Endothelial cell of umbilical vein (primary cell): ENCODE measurements around the gene TNS1. TPM values are rescaled to one million over a fixed set of nuclear protein-coding genes. Genes with fewer than 3 reads are reported as not detected.

ENCODE experiments used
- BruUV-seq: library from RNA; stranded (reverse); fragments of 400-500 nt; replicated peaks from 2 replicates; lab custom pipeline; 2021; lab: Mats Ljungman, UMichigan
- CTCF ChIA-PET: fragments of 300-600, 350-600 bp; sonication (Branson Sonifier 250); formaldehyde crosslinking; loops from one replicate; lab custom pipeline; 2021; ENCODE audit warnings: antibody characterized with exemption, inconsistent platforms; lab: Charles Lee
- POLR2A ChIA-PET: fragments of 300-600, 350-600 bp; sonication (Branson Sonifier 250); formaldehyde crosslinking; loops from one replicate; lab custom pipeline; 2021; ENCODE audit warnings: antibody characterized with exemption, inconsistent platforms; lab: Charles Lee
- DNase-seq: peaks from one replicate; pipeline ENCODE4 v3.0.0-alpha.2; 2011; ENCODE audit warnings: low read depth, low spot score
- FAIRE-seq: peaks from 2 replicates; lab custom pipeline; 2011; peaks lifted over from hg19 to GRCh38; lab: Jason Lieb, UNC
- H2AFZ ChIP-seq: 2 replicates; pipeline ENCODE4 v1.6.0; 2012; ENCODE audit warnings: low read depth, low read length, control low read depth, inconsistent platforms
- H3K27ac ChIP-seq: 2 replicates; pipeline ENCODE4 v1.5.1; 2011; ENCODE audit warnings: low read depth, mild to moderate bottlenecking, control low read depth, low read length, moderate library complexity; ENCODE audit not compliant: insufficient read depth
- H3K27me3 ChIP-seq, 2 experiments: 2 replicates each; pipeline versions ENCODE4 v1.6.0 to v1.6.1; 2011; ENCODE audit warnings: low read length in 2 of 2, mixed read lengths in 1 of 2; ENCODE audit not compliant: control insufficient read depth in 2 of 2, insufficient read depth in 2 of 2
- H3K36me3 ChIP-seq, 2 experiments: 2 replicates in 1 of 2; 3 replicates in 1 of 2; pipeline ENCODE4 v1.5.1; 2011; ENCODE audit warnings: low read length in 2 of 2, mild to moderate bottlenecking in 1 of 2, moderate library complexity in 1 of 2; ENCODE audit not compliant: control insufficient read depth in 2 of 2, insufficient read depth in 2 of 2; ENCODE audit errors: extremely low read depth in 1 of 2
- H3K4me1 ChIP-seq: 3 replicates; pipeline ENCODE4 v1.5.1; 2011; ENCODE audit warnings: mild to moderate bottlenecking, low read length; ENCODE audit not compliant: control insufficient read depth, insufficient read depth; ENCODE audit errors: extremely low read depth
- H3K4me2 ChIP-seq: 2 replicates; pipeline ENCODE4 v1.6.1; 2011; ENCODE audit warnings: low read length, control low read depth, mixed read lengths; ENCODE audit not compliant: insufficient read depth
- H3K4me3 ChIP-seq, 3 experiments: fragments of 200-600 bp in 1 of 3; sonication (generic), shearing (Covaris generic) in 1 of 3; replicated peaks in 1 of 3; 2 replicates each; pipeline ENCODE4 v1.5.1; 2011 to 2016; ENCODE audit warnings: control low read depth in 3 of 3, low read length in 3 of 3, mild to moderate bottlenecking in 2 of 3, inconsistent platforms in 1 of 3, low read depth in 1 of 3, moderate library complexity in 1 of 3; ENCODE audit not compliant: insufficient read depth in 1 of 3
- H3K79me2 ChIP-seq: 2 replicates; pipeline ENCODE4 v1.6.0; 2012; ENCODE audit warnings: low read length, inconsistent platforms; ENCODE audit not compliant: control insufficient read depth, insufficient read depth
- H3K9ac ChIP-seq: replicated peaks from 2 replicates; pipeline ENCODE3; 2011; ENCODE audit warnings: low read length, control low read depth; ENCODE audit not compliant: insufficient read depth; ENCODE audit errors: extremely low read depth
- H3K9me1 ChIP-seq: replicated peaks from 3 replicates; pipeline ENCODE4 v1.6.0; 2011; ENCODE audit warnings: mild to moderate bottlenecking, low read length; ENCODE audit not compliant: control insufficient read depth, insufficient read depth; ENCODE audit errors: extremely low read depth
- H3K9me3 ChIP-seq: replicated peaks from 2 replicates; pipeline ENCODE4 v1.5.1; 2012; ENCODE audit warnings: low read length, inconsistent platforms; ENCODE audit not compliant: control insufficient read depth, insufficient read depth
- H4K20me1 ChIP-seq: replicated peaks from 2 replicates; pipeline ENCODE3; 2011; ENCODE audit warnings: mild to moderate bottlenecking, low read length; ENCODE audit not compliant: control insufficient read depth, insufficient read depth; ENCODE audit errors: extremely low read depth
- EZH2 ChIP-seq: IDR thresholded peaks from 2 replicates; pipeline ENCODE4 v1.6.1; 2012; ENCODE audit warnings: borderline replicate concordance, low read depth, mild to moderate bottlenecking, moderate library complexity, low read length, inconsistent platforms; ENCODE audit not compliant: severe bottlenecking
- FOS ChIP-seq: IDR thresholded peaks from 2 replicates; pipeline ENCODE4 v1.6.1; 2011; ENCODE audit warnings: mild to moderate bottlenecking, low read length, moderate library complexity, borderline replicate concordance; ENCODE audit not compliant: insufficient read depth
- GATA2 ChIP-seq: IDR thresholded peaks from 2 replicates; pipeline ENCODE4 v1.7.0; 2011; ENCODE audit warnings: low read depth, mild to moderate bottlenecking, moderate library complexity, mixed read lengths, low read length; ENCODE audit not compliant: insufficient read length, insufficient read depth
- JUN ChIP-seq: IDR thresholded peaks from 2 replicates; pipeline ENCODE4 v1.6.1; 2011; ENCODE audit warnings: borderline replicate concordance, low read depth; ENCODE audit not compliant: insufficient read length, insufficient read depth
- MYC ChIP-seq: IDR thresholded peaks from one replicate; pipeline ENCODE4 v1.6.1; 2011; ENCODE audit warnings: mild to moderate bottlenecking, low read depth, low read length
- POLR2A ChIP-seq: IDR thresholded peaks from 2 replicates; pipeline ENCODE4 v1.6.1; 2012; ENCODE audit warnings: low read depth, mild to moderate bottlenecking, control low read depth, low read length
- POLR2AphosphoS5 ChIP-seq: IDR thresholded peaks from 2 replicates; pipeline ENCODE4 v1.6.1; 2012; ENCODE audit warnings: low read depth, mild to moderate bottlenecking, control low read depth, low read length, moderate library complexity; ENCODE audit not compliant: insufficient read depth
- dilution Hi-C: fragments of 300-500 bp; cut with MboI; formaldehyde crosslinking; loops from one replicate; pipeline ENCODE4 v1.15.0; 2019; ENCODE audit warnings: low sequenced_read_pairs; ENCODE audit not compliant: extremely low pct_ligation_motif_present
- intact Hi-C: fragments of 100-400 bp; cut with micrococcal nuclease; formaldehyde crosslinking; loops from one replicate; pipeline ENCODE4 v1.10.0; 2022
- polyA plus RNA-seq, 4 experiments: library from polyadenylated mRNA; depleted of rRNA in 3 of 4; stranded (reverse) in 3 of 4; unstranded in 1 of 4; fragments of >200 nt; gene quantifications; 2 replicates each; pipeline versions ENCODE4 v1.2.1 to v1.2.3, GENCODE V29; 2011 to 2012; ENCODE audit warnings: missing spikeins in 1 of 4
- total RNA-seq: library from RNA; stranded (reverse); gene quantifications from 2 replicates; pipeline ENCODE4 v1.2.3, GENCODE V29; 2021
- TF ChIP-seq, protein P1 (sequence below): IDR thresholded peaks from 2 replicates; pipeline ENCODE4 v1.6.1; 2011; ENCODE audit not compliant: insufficient read depth, insufficient read length
- TF ChIP-seq, protein P2 (sequence below), 2 donors: IDR thresholded peaks; 1 replicate in 1 of 2; 2 replicates in 1 of 2; pipeline ENCODE4 v1.5.1; 2011; ENCODE audit warnings: low read length in 2 of 2, mild to moderate bottlenecking in 2 of 2, moderate library complexity in 2 of 2, control low read depth in 1 of 2, inconsistent platforms in 1 of 2, low read depth in 1 of 2; ENCODE audit not compliant: insufficient read depth in 1 of 2; ENCODE audit errors: extremely low read depth in 1 of 2

The TNS1 gene
- total and polyA plus RNA-seq, 2 donors (not counting 3 experiments of a cell fraction or from before 2014, with no cell fraction given), result 11.0 to 52.1 TPM

DNA sequence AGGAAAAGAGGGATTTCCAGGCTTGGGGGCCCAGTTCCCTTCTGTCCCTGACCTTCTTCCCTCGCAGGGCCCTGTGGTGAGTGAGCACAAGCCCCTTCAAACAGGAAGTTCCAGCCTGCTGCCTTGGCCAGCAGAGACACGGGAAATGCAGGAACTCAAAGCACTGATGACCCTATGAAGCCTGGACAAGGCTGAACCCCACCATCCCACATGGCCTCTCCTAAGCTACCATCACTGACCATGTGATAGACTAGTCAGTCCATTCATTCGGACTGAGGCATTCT lies 196.4 kb downstream of the TNS1 start:
- BruUV-seq, result no TSS peak
- H3K4me1 ChIP-seq, result no peaks in the 10 kb centered on the region
- peaks cover 6 to 18% of the 10 kb centered on the region in 2 experiments for H3K36me3 ChIP-seq
- dilution Hi-C loops (no loop called here), intact Hi-C loops (no loop called here)
- H4K20me1 ChIP-seq, result no peaks in the 10 kb centered on the region
- no peak overlapping the region for H2AFZ ChIP-seq
- no peak for FAIRE-seq
- H3K9ac ChIP-seq, result no peak overlapping the region
- H3K9me1 ChIP-seq, result no peaks in the 10 kb centered on the region
- no peaks in the 10 kb centered on the region for H3K27me3 ChIP-seq
- DNase-seq, result no peak
- H3K9me3 ChIP-seq, result no peaks in the 10 kb centered on the region
- ChIA-PET CTCF (interaction anchor here (0.7 to 1.5 kb wide), 3 partner anchors 9 to 187 kb away, joined by 3 read pairs; no protein-coding TSS in a partner anchor), POLR2A (no interaction called here)
- no peak overlapping the region for H3K4me2 ChIP-seq
- no peak overlapping the region for H3K27ac ChIP-seq
- H3K79me2 ChIP-seq, result no peaks in the 10 kb centered on the region
- no peak for TF ChIP-seq EZH2
- no peak for TF ChIP-seq POLR2AphosphoS5
- no peak for TF ChIP-seq FOS
- TF ChIP-seq, protein P1, sequence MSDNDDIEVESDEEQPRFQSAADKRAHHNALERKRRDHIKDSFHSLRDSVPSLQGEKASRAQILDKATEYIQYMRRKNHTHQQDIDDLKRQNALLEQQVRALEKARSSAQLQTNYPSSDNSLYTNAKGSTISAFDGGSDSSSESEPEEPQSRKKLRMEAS, result no peak
- no peak for TF ChIP-seq POLR2A
- TF ChIP-seq MYC, result no peak
- no peak for TF ChIP-seq GATA2
- TF ChIP-seq, protein P2, sequence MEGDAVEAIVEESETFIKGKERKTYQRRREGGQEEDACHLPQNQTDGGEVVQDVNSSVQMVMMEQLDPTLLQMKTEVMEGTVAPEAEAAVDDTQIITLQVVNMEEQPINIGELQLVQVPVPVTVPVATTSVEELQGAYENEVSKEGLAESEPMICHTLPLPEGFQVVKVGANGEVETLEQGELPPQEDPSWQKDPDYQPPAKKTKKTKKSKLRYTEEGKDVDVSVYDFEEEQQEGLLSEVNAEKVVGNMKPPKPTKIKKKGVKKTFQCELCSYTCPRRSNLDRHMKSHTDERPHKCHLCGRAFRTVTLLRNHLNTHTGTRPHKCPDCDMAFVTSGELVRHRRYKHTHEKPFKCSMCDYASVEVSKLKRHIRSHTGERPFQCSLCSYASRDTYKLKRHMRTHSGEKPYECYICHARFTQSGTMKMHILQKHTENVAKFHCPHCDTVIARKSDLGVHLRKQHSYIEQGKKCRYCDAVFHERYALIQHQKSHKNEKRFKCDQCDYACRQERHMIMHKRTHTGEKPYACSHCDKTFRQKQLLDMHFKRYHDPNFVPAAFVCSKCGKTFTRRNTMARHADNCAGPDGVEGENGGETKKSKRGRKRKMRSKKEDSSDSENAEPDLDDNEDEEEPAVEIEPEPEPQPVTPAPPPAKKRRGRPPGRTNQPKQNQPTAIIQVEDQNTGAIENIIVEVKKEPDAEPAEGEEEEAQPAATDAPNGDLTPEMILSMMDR (IDR thresholded peaks at IDR 0.05; ENCODE audit: extremely low read depth in 1 of 2, insufficient read depth in 1 of 2, low read depth in 1 of 2, low read length in 2 of 2), result no peak
- no peak for TF ChIP-seq JUN
- H3K4me3 ChIP-seq, result no peak overlapping the region
